Peyer's patch (tissue), 4 donors: ENCODE data around the gene CGB7.

Experiments
- POLR2A ChIP-seq, 2 donors: fragments of 450-650 bp; IDR thresholded peaks; one replicate each; pipeline ENCODE4 v1.5.1; 2017; ENCODE audit warnings: antibody characterized with exemption in 2 of 2, mild to moderate bottlenecking in 2 of 2, moderate library complexity in 2 of 2
- TF ChIP-seq, protein P1 (sequence below), 6 experiments: fragments of 450-650 bp in 4 of 6; fragments of 200-600 bp in 2 of 6; sonication (generic) in 1 of 6; IDR thresholded peaks; one replicate each; pipeline ENCODE4 v1.5.1; 2017 to 2019; ENCODE audit warnings: antibody characterized with exemption in 6 of 6, mild to moderate bottlenecking in 3 of 6, moderate library complexity in 1 of 6

DNA sequence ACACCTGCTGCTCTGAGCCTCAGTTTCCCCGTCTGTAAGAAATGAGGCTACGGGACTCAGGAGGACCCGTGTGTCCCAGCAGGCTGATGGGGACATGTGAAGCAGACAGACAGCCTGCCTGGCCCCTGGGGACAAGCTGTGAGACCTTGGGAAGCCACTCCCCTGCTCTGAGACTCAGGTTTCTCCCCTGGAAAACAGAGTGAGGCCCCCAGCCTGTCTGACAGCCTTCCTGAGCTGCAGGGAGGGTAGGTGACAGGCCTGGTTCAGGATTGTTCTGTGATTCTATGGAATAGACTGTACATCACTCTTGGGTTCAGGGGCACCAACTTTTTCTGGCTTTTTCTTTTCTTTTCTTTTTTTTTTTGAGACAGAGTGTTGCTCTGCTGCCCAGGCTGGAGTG lies 10.0 kb upstream of the CGB7 start:
- TF ChIP-seq, protein P1, sequence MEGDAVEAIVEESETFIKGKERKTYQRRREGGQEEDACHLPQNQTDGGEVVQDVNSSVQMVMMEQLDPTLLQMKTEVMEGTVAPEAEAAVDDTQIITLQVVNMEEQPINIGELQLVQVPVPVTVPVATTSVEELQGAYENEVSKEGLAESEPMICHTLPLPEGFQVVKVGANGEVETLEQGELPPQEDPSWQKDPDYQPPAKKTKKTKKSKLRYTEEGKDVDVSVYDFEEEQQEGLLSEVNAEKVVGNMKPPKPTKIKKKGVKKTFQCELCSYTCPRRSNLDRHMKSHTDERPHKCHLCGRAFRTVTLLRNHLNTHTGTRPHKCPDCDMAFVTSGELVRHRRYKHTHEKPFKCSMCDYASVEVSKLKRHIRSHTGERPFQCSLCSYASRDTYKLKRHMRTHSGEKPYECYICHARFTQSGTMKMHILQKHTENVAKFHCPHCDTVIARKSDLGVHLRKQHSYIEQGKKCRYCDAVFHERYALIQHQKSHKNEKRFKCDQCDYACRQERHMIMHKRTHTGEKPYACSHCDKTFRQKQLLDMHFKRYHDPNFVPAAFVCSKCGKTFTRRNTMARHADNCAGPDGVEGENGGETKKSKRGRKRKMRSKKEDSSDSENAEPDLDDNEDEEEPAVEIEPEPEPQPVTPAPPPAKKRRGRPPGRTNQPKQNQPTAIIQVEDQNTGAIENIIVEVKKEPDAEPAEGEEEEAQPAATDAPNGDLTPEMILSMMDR (IDR thresholded peaks at IDR 0.05) = no peak
- TF ChIP-seq POLR2A (IDR thresholded peaks at IDR 0.05) = no peak
